H1 (cell line): ENCODE measurements around the gene TMEM232. TPM values are rescaled to one million over a fixed set of nuclear protein-coding genes. Genes with fewer than 3 reads are reported as not detected.

Experiments used
- CTCF ChIA-PET: fragments of 300-600 bp; sonication (Branson Sonifier 250); formaldehyde crosslinking; loops from one replicate; lab custom pipeline; 2021; ENCODE audit not compliant: partially characterized antibody; lab: Charles Lee
- POLR2A ChIA-PET: fragments of 300-600 bp; sonication (Branson Sonifier 250); formaldehyde crosslinking; loops from one replicate; lab custom pipeline; 2021; ENCODE audit warnings: inconsistent platforms; ENCODE audit not compliant: partially characterized antibody; lab: Charles Lee
- DNase-seq, 2 experiments: peaks; one replicate each; pipeline versions ENCODE4 v3.0.0 to v3.0.0-alpha.2; 2010 to 2022; ENCODE audit warnings: low spot score in 2 of 2, low read depth in 1 of 2, mixed read lengths in 1 of 2
- FAIRE-seq: peaks from 2 replicates; lab custom pipeline; 2011; peaks lifted over from hg19 to GRCh38; lab: Jason Lieb, UNC
- H2AFZ ChIP-seq: 2 replicates; pipeline ENCODE4 v1.8.1; 2012; ENCODE audit warnings: low read length, inconsistent platforms
- H2AK5ac ChIP-seq: 2 replicates; pipeline ENCODE4 v1.6.1; 2013; ENCODE audit warnings: low read depth, low read length
- H2BK120ac ChIP-seq: replicated peaks from 2 replicates; pipeline ENCODE3; 2013; ENCODE audit warnings: low read depth, low read length, inconsistent platforms
- H2BK12ac ChIP-seq: 2 replicates; pipeline ENCODE4 v1.6.1; 2013; ENCODE audit warnings: low read depth, low read length
- H2BK15ac ChIP-seq: 2 replicates; pipeline ENCODE4 v1.6.1; 2013; ENCODE audit warnings: low read length
- H2BK20ac ChIP-seq: 2 replicates; pipeline ENCODE4 v1.6.1; 2013; ENCODE audit warnings: low read length
- H2BK5ac ChIP-seq: 2 replicates; pipeline ENCODE4 v1.6.1; 2013; ENCODE audit warnings: low read depth, low read length
- H3K14ac ChIP-seq: 2 replicates; pipeline ENCODE4 v1.6.1; 2013; ENCODE audit warnings: inconsistent platforms; ENCODE audit not compliant: insufficient read length
- H3K18ac ChIP-seq: 2 replicates; pipeline ENCODE4 v1.6.1; 2013; ENCODE audit warnings: low read length; ENCODE audit errors: extremely low read depth
- H3K23ac ChIP-seq: 2 replicates; pipeline ENCODE4 v1.6.1; 2013; ENCODE audit warnings: inconsistent platforms; ENCODE audit not compliant: insufficient read length
- H3K23me2 ChIP-seq: 2 replicates; pipeline ENCODE4 v1.6.1; 2013; ENCODE audit warnings: low read depth, low read length
- H3K27ac ChIP-seq: 2 replicates; pipeline ENCODE4 v1.6.1; 2011; ENCODE audit warnings: low read depth, low read length, inconsistent platforms
- H3K27me3 ChIP-seq, 4 experiments: replicated peaks in 1 of 4; 1 replicate in 1 of 4; 2 replicates in 3 of 4; pipeline versions ENCODE4 v1.6.1 to v1.8.1; 2011 to 2013; ENCODE audit warnings: low read length in 3 of 4, mild to moderate bottlenecking in 3 of 4, inconsistent platforms in 2 of 4, mixed read lengths in 2 of 4, moderate library complexity in 1 of 4; ENCODE audit not compliant: control insufficient read depth in 3 of 4, insufficient read depth in 3 of 4; ENCODE audit errors: extremely low read depth in 1 of 4
- H3K36me3 ChIP-seq, 4 experiments: 2 replicates each; pipeline versions ENCODE4 v1.6.1 to v1.8.1; 2011 to 2013; ENCODE audit warnings: mild to moderate bottlenecking in 4 of 4, low read length in 3 of 4, moderate library complexity in 2 of 4, control low read depth in 1 of 4, inconsistent platforms in 1 of 4; ENCODE audit not compliant: insufficient read depth in 4 of 4, control insufficient read depth in 2 of 4
- H3K4ac ChIP-seq: replicated peaks from 2 replicates; pipeline ENCODE3; 2013; ENCODE audit warnings: low read length, low read depth, mixed read lengths, inconsistent platforms; ENCODE audit not compliant: insufficient read length
- H3K4me1 ChIP-seq, 4 experiments: replicated peaks in 1 of 4; 1 replicate in 1 of 4; 2 replicates in 3 of 4; pipeline versions ENCODE4 v1.6.1 to v1.8.1; 2011 to 2013; ENCODE audit warnings: low read length in 3 of 4, inconsistent platforms in 2 of 4, mixed read lengths in 1 of 4; ENCODE audit not compliant: insufficient read depth in 4 of 4, control insufficient read depth in 3 of 4
- H3K4me2 ChIP-seq, 2 experiments: 2 replicates each; pipeline versions ENCODE4 v1.6.1 to v1.8.1; 2011 to 2013; ENCODE audit warnings: low read depth in 2 of 2, low read length in 2 of 2, control low read depth in 1 of 2, inconsistent platforms in 1 of 2, mild to moderate bottlenecking in 1 of 2; ENCODE audit not compliant: insufficient read depth in 1 of 2
- H3K4me3 ChIP-seq, 4 experiments: fragments of 200-600, 300-600 bp in 1 of 4; sonication (generic), shearing (Covaris generic), sonication (Bioruptor Twin) in 1 of 4; 2 replicates each; pipeline versions ENCODE4 v1.5.1 to v1.8.1; 2011 to 2016; ENCODE audit warnings: low read length in 4 of 4, low read depth in 3 of 4, control low read depth in 2 of 4, inconsistent platforms in 2 of 4, mild to moderate bottlenecking in 2 of 4, mixed read lengths in 1 of 4, moderate library complexity in 1 of 4; ENCODE audit not compliant: insufficient read depth in 2 of 4; ENCODE audit errors: extremely low read depth in 1 of 4
- H3K56ac ChIP-seq: replicated peaks from 2 replicates; pipeline ENCODE3; 2013; ENCODE audit warnings: low read depth, mild to moderate bottlenecking, mixed read lengths, low read length, inconsistent platforms; ENCODE audit not compliant: insufficient read length
- H3K79me1 ChIP-seq: 2 replicates; pipeline ENCODE4 v1.6.1; 2013; ENCODE audit warnings: low read depth, low read length, control low read depth
- H3K79me2 ChIP-seq, 2 experiments: 2 replicates each; pipeline versions ENCODE4 v1.6.1 to v1.8.1; 2012 to 2013; ENCODE audit warnings: low read length in 2 of 2, mild to moderate bottlenecking in 2 of 2, inconsistent platforms in 1 of 2; ENCODE audit not compliant: insufficient read depth in 2 of 2, control insufficient read depth in 1 of 2
- H3K9ac ChIP-seq, 4 experiments: replicated peaks in 1 of 4; 1 replicate in 1 of 4; 2 replicates in 3 of 4; pipeline versions ENCODE4 v1.6.1 to v1.8.1; 2011 to 2013; ENCODE audit warnings: low read depth in 3 of 4, low read length in 3 of 4, control low read depth in 2 of 4, mild to moderate bottlenecking in 2 of 4, moderate library complexity in 2 of 4, inconsistent platforms in 1 of 4; ENCODE audit errors: extremely low read depth in 1 of 4
- H3K9me3 ChIP-seq, 2 experiments: 2 replicates each; pipeline versions ENCODE4 v1.6.1 to v1.8.1; 2012 to 2013; ENCODE audit warnings: mild to moderate bottlenecking in 2 of 2, moderate library complexity in 2 of 2, control low read depth in 1 of 2, inconsistent platforms in 1 of 2, low read depth in 1 of 2, low read length in 1 of 2, mixed read lengths in 1 of 2; ENCODE audit not compliant: insufficient read depth in 2 of 2
- H4K20me1 ChIP-seq, 2 experiments: replicated peaks in 1 of 2; 2 replicates each; pipeline versions ENCODE3 to v1.8.1; 2011 to 2013; ENCODE audit warnings: inconsistent platforms in 2 of 2, low read length in 2 of 2, mild to moderate bottlenecking in 1 of 2; ENCODE audit not compliant: insufficient read depth in 2 of 2, control insufficient read depth in 1 of 2
- H4K5ac ChIP-seq: 2 replicates; pipeline ENCODE4 v1.6.1; 2013; ENCODE audit warnings: low read length, low read depth, mixed read lengths, inconsistent platforms; ENCODE audit not compliant: insufficient read length
- H4K8ac ChIP-seq: 2 replicates; pipeline ENCODE4 v1.8.0; 2013; ENCODE audit warnings: mild to moderate bottlenecking, moderate library complexity, low read length, inconsistent platforms; ENCODE audit not compliant: insufficient read depth; ENCODE audit errors: extremely low read depth
- H4K91ac ChIP-seq: replicated peaks from 2 replicates; pipeline ENCODE3; 2013; ENCODE audit warnings: low read length, mixed read lengths, inconsistent platforms; ENCODE audit not compliant: insufficient read length
- ATF2 ChIP-seq: IDR thresholded peaks from 2 replicates; pipeline ENCODE4 v1.6.1; 2012; ENCODE audit warnings: low read length, inconsistent platforms
- CBX5 ChIP-seq: fragments of 300-800, 300-1000 bp; sonication (generic); IDR thresholded peaks from 2 replicates; pipeline ENCODE4 v1.7.1; 2016; ENCODE audit warnings: antibody characterized with exemption, low read length, low read depth
- CHD1 ChIP-seq: IDR thresholded peaks from 2 replicates; pipeline ENCODE4 v1.6.1; 2012; ENCODE audit warnings: low read depth, low read length, improper control_type of control experiment
- EGR1 ChIP-seq: IDR thresholded peaks from 2 replicates; pipeline ENCODE4 v1.6.1; 2011; ENCODE audit warnings: low read depth, low read length, borderline replicate concordance
- FOSL1 ChIP-seq: IDR thresholded peaks from 2 replicates; pipeline ENCODE4 v1.6.1; 2011; ENCODE audit warnings: mild to moderate bottlenecking, low read depth, low read length, moderate library complexity; ENCODE audit not compliant: insufficient read depth
- JUN ChIP-seq: IDR thresholded peaks from 2 replicates; pipeline ENCODE4 v1.6.1; 2011; ENCODE audit warnings: low read depth, mild to moderate bottlenecking, improper control_type of control experiment, low read length
- KDM5A ChIP-seq: fragments of 200-600 bp; IDR thresholded peaks from 2 replicates; pipeline ENCODE4 v1.7.1; 2012; ENCODE audit warnings: mild to moderate bottlenecking, low read length, inconsistent platforms, mixed read lengths
- NANOG ChIP-seq: IDR thresholded peaks from 2 replicates; pipeline ENCODE4 v1.6.1; 2011; ENCODE audit warnings: low read length, low read depth, mild to moderate bottlenecking, inconsistent platforms; ENCODE audit not compliant: insufficient read depth, poor library complexity, severe bottlenecking
- RBBP5 ChIP-seq: IDR thresholded peaks from 2 replicates; pipeline ENCODE4 v1.7.1; 2012; ENCODE audit warnings: low read depth, mild to moderate bottlenecking, inconsistent platforms, low read length, moderate library complexity, borderline replicate concordance
- RNF2 ChIP-seq: fragments of 200-900, 300-1000 bp; sonication (generic); IDR thresholded peaks from 2 replicates; pipeline ENCODE4 v1.7.1; 2016; ENCODE audit warnings: borderline replicate concordance, low read depth, mild to moderate bottlenecking, antibody characterized with exemption, low read length; ENCODE audit not compliant: poor library complexity, severe bottlenecking; ENCODE audit errors: missing control alignments
- SAP30 ChIP-seq: fragments of 300-600 bp; sonication (generic); IDR thresholded peaks from 2 replicates; pipeline ENCODE4 v1.7.1; 2012; ENCODE audit warnings: low read length, moderate library complexity, mild to moderate bottlenecking, inconsistent platforms; ENCODE audit not compliant: insufficient read depth, insufficient replicate concordance
- SP1 ChIP-seq: IDR thresholded peaks from 2 replicates; pipeline ENCODE4 v1.6.1; 2011; ENCODE audit warnings: low read depth, low read length
- WGBS, 2 experiments: shearing (Covaris generic) in 1 of 2; methylation state at CpG; one replicate each; pipeline versions ENCODE4 v1.1.6 to v1.1.7; 2013 to 2015; ENCODE audit warnings: low lambda C conversion rate in 2 of 2, mixed read lengths in 2 of 2, inconsistent platforms in 1 of 2, low coverage in 1 of 2, missing lambda C conversion rate in 1 of 2; ENCODE audit not compliant: insufficient replicate concordance in 2 of 2, insufficient coverage in 1 of 2, insufficient read length in 1 of 2; ENCODE audit errors: extremely low coverage in 1 of 2, missing lambda C conversion rate in 1 of 2; 5-methylcytosine and 5-hydroxymethylcytosine counted together
- polyA plus RNA-seq, 7 experiments: library from polyadenylated mRNA; depleted of rRNA in 3 of 7; stranded (reverse) in 5 of 7; unstranded in 2 of 7; fragments of >200 nt in 5 of 7; fragments of 200-250 nt in 2 of 7; gene quantifications; 1 replicate in 5 of 7; 2 replicates in 1 of 7; 4 replicates in 1 of 7; pipeline versions ENCODE4 v1.2.1 to v1.2.3, GENCODE V29; 2011 to 2013; ENCODE audit warnings: missing spikeins in 2 of 7, mixed read lengths in 2 of 7
- total RNA-seq: library from RNA; stranded (reverse); fragmentation: NEBNext Ultra II Directional; extraction: Animal tissue kit (Norgen Biotek cat#: 25700); gene quantifications from 2 replicates; pipeline ENCODE4 v1.2.1, GENCODE V29; 2021

The TMEM232 gene
- total and polyA plus RNA-seq, 2 of the 8 experiments (the other 6 are each of a cell fraction or from before 2014, with no cell fraction given), result 0.38 to 1.3 TPM

GRCh38 chr5:110618941-110619340, 107.5 kb downstream of the TMEM232 start:
- Histone ChIP-seq H3K18ac (no peak overlapping the region), H2BK120ac (no peak overlapping the region), H3K14ac (no peak overlapping the region), H2BK20ac (no peak overlapping the region), H3K4me1 (no peaks in the 10 kb centered on the region), H3K56ac (no peak overlapping the region), H3K36me3 (no peaks in the 10 kb centered on the region), H3K27ac (no peak overlapping the region), H4K8ac (no peak overlapping the region), H3K4ac (no peak overlapping the region), H2BK12ac (no peak overlapping the region), H2BK15ac (no peak overlapping the region), H3K9ac (no peak overlapping the region), H2BK5ac (no peak overlapping the region), H2AK5ac (no peak overlapping the region), H4K91ac (no peak overlapping the region), H3K4me3 (no peak overlapping the region), H3K4me2 (no peak overlapping the region), H3K79me2 (no peaks in the 10 kb centered on the region), H3K23ac (no peak overlapping the region), H3K9me3 (0 out of 4 replicates have a peak, but pooled peaks cover 0 to 4% of the 10 kb centered on the region in 2 experiments), H3K79me1 (no peaks in the 10 kb centered on the region), H3K27me3 (no peaks in the 10 kb centered on the region), H3K23me2 (no peaks in the 10 kb centered on the region; the same call in 1 of the 2 replicates), H4K20me1 (no peaks in the 10 kb centered on the region), H4K5ac (no peak overlapping the region), H2AFZ (no peak overlapping the region)
- 96% methylated on average over 1 of the region's 1 CpG; no CpG with 5 or more reads in 1 of the 2 experiments for WGBS, 2 experiments
- CTCF ChIA-PET, result interaction anchor here (0.7 to 1.2 kb wide), 3 partner anchors 9 to 182 kb away, joined by 3 read pairs; no protein-coding TSS in a partner anchor
- DNase-seq, result no peak
- no peak for FAIRE-seq
- POLR2A ChIA-PET, result no interaction called here
- TF ChIP-seq CBX5, result no peak
- TF ChIP-seq RBBP5, result no peak
- TF ChIP-seq EGR1, result no peak
- TF ChIP-seq SAP30, result no peak
- TF ChIP-seq CHD1, result no peak
- TF ChIP-seq RNF2, result no peak
- TF ChIP-seq NANOG, result no peak
- TF ChIP-seq ATF2, result no peak
- TF ChIP-seq SP1, result no peak
- no peak for TF ChIP-seq FOSL1
- no peak for TF ChIP-seq JUN
- no peak for TF ChIP-seq KDM5A
